Fibroblast of villous mesenchyme (primary cell): ENCODE measurements around the gene MCIDAS. TPM values are rescaled to one million over a fixed set of nuclear protein-coding genes. Genes with fewer than 3 reads are reported as not detected.
A peak's percentile ranks its signal among the peaks of the same experiment; 100 is the strongest.

Experiments
- DNase-seq: peaks from one replicate; pipeline ENCODE4 v3.0.0-alpha.2; 2010; ENCODE audit warnings: low read depth
- H3K4me3 ChIP-seq: 2 replicates; pipeline ENCODE4 v1.5.1; 2011; ENCODE audit warnings: low read depth, mild to moderate bottlenecking, low read length
- total RNA-seq: library from RNA; depleted of rRNA; stranded (reverse); fragments of >200 nt; gene quantifications from 2 replicates; pipeline ENCODE4 v1.2.3, GENCODE V29; 2012
- TF ChIP-seq, protein P1 (sequence below): IDR thresholded peaks from 2 replicates; pipeline ENCODE4 v1.5.1; 2012; ENCODE audit warnings: low read depth, mild to moderate bottlenecking, low read length; ENCODE audit not compliant: insufficient read depth

Gene MCIDAS
- total RNA-seq, 1 donor: not detected

- TF ChIP-seq, protein P1, sequence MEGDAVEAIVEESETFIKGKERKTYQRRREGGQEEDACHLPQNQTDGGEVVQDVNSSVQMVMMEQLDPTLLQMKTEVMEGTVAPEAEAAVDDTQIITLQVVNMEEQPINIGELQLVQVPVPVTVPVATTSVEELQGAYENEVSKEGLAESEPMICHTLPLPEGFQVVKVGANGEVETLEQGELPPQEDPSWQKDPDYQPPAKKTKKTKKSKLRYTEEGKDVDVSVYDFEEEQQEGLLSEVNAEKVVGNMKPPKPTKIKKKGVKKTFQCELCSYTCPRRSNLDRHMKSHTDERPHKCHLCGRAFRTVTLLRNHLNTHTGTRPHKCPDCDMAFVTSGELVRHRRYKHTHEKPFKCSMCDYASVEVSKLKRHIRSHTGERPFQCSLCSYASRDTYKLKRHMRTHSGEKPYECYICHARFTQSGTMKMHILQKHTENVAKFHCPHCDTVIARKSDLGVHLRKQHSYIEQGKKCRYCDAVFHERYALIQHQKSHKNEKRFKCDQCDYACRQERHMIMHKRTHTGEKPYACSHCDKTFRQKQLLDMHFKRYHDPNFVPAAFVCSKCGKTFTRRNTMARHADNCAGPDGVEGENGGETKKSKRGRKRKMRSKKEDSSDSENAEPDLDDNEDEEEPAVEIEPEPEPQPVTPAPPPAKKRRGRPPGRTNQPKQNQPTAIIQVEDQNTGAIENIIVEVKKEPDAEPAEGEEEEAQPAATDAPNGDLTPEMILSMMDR: no peak
- DNase-seq: no peak
- H3K4me3 ChIP-seq: no peak overlapping the region
Measured at GRCh38 chr5:55191165-55191564, 36.0 kb downstream of the MCIDAS start.

- TF ChIP-seq, protein P1: no peak
- no peak for DNase-seq
- H3K4me3 ChIP-seq: no peak overlapping the region
Measured at GRCh38 chr5:55188656-55189540, 38.2 kb downstream of the MCIDAS start.

DNA sequence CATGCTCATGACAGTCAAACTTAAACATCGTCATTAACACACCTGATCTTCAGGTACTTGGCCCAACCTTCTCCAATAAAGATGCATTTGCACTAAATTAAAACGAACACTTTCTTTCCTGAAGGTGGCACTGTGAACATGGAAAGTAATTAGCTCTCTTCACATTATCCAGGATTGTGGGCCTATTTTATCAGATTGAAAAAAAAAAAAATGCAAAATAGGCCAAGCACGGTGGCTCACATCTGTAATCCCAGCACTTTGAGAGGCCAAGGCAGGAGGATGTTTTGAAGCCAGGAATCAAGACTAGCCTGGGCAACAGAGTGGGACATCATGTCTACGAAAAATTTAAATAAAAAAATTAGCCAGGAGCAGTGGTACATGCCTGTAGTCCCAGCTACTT is 39.7 kb downstream of the MCIDAS start:
- TF ChIP-seq, protein P1: peak; percentile 30
- DNase-seq: peak; percentile 23
- H3K4me3 ChIP-seq: no peak overlapping the region

- no peak overlapping the region for H3K4me3 ChIP-seq
- TF ChIP-seq, protein P1: no peak
- DNase-seq: no peak
Measured at GRCh38 chr5:55180016-55180415, 47.1 kb downstream of the MCIDAS start.

GRCh38 chr5:55177078-55177477 is 50.0 kb downstream of the MCIDAS start:
- no peak overlapping the region for H3K4me3 ChIP-seq

GRCh38 chr5:55176176-55176818 is 50.8 kb downstream of the MCIDAS start:
- peak; percentile 24 for DNase-seq
- TF ChIP-seq, protein P1: no peak
- H3K4me3 ChIP-seq: peak overlapping the region; percentile 40

More at GRCh38 chr5:55177078-55177477, 50.0 kb downstream of the MCIDAS start:
- TF ChIP-seq, protein P1: no peak
- no peak for DNase-seq
